GM18499 (cell line): Measurements from ENCODE around the gene ADAMTS3.

Source experiments
- ATAC-seq: cut with Tn5 transposase; IDR thresholded peaks from one replicate; pipeline ENCODE4 v1.9.1; 2021; ENCODE audit warnings: moderate number of reproducible peaks; ENCODE audit not compliant: insufficient read depth, unreplicated experiment

The ADAMTS3 gene

GRCh38 chr4:72568959-72569718, at the start of gene ADAMTS3:
Gene ADAMTS3 (minus strand): TSS chr4:72569221. CDS start chr4:72568762, 459 bp downstream.
- ATAC-seq = no peak

GRCh38 chr4:72613959-72614358, 44.9 kb upstream of the ADAMTS3 start:
- ATAC-seq = no peak

GRCh38 chr4:72606751-72607150, 37.7 kb upstream of the ADAMTS3 start:
- no peak for ATAC-seq

- ATAC-seq = no peak
These were observed 35.3 kb upstream of the ADAMTS3 start for GRCh38 chr4:72604324-72604723.

GRCh38 chr4:72602396-72603376, 33.7 kb upstream of the ADAMTS3 start:
- ATAC-seq = no peak

- no peak for ATAC-seq
These were observed 22.8 kb upstream of the ADAMTS3 start for GRCh38 chr4:72591547-72592454.

GRCh38 chr4:72587334-72587733, 18.3 kb upstream of the ADAMTS3 start:
- no peak for ATAC-seq

GRCh38 chr4:72582853-72583252, 13.8 kb upstream of the ADAMTS3 start:
- no peak for ATAC-seq

- no peak for ATAC-seq
These were observed 8.2 kb upstream of the ADAMTS3 start for GRCh38 chr4:72577211-72577610.

- ATAC-seq = no peak
These were observed 2.3 kb upstream of the ADAMTS3 start for GRCh38 chr4:72571337-72571736.

- ATAC-seq = no peak
These were observed 756 bp upstream of the ADAMTS3 start for GRCh38 chr4:72569719-72570235.

GRCh38 chr4:72567821-72568675, 973 bp downstream of the ADAMTS3 start:
- ATAC-seq = no peak

GRCh38 chr4:72567036-72567435, 2.0 kb downstream of the ADAMTS3 start:
- ATAC-seq = no peak

- ATAC-seq = no peak
These were observed 2.5 kb downstream of the ADAMTS3 start for GRCh38 chr4:72566464-72566972.

GRCh38 chr4:72564789-72565188, 4.2 kb downstream of the ADAMTS3 start:
- no peak for ATAC-seq

GRCh38 chr4:72564184-72564583, 4.8 kb downstream of the ADAMTS3 start:
- ATAC-seq = no peak

GRCh38 chr4:72558655-72559054, 10.4 kb downstream of the ADAMTS3 start:
- no peak for ATAC-seq

- no peak for ATAC-seq
These were observed 12.0 kb downstream of the ADAMTS3 start for GRCh38 chr4:72557021-72557420.

GRCh38 chr4:72555377-72555831, 13.6 kb downstream of the ADAMTS3 start:
- no peak for ATAC-seq
